Measurements from ENCODE around the gene KANK3.

DNA sequence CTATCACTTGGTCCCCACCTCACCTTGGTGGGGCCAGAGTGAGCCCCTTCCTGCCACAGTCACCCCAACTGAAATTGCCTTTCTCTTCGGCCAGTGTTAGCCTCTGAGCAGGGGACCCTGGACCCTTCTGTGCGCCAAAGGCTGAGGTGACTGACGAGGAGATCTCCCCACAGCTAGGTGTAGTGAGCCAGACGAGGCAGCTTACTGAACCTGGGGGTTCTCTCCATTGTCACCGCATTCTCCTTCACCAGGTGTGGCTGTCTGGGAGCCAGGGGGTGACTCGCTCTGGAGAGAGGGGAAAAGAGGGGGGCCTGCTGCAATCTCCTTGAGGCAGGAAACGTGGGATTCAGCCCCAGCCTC lies 20.4 kb downstream of the KANK3 start:
- TF ChIP-seq CTCF (IDR thresholded peaks at IDR 0.05) (no peak), POLR2A (IDR thresholded peaks at IDR 0.05) (no peak)

Measured in Peyer's patch (tissue), 4 donors.